IMR-90 (cell line): ENCODE data around the gene SYT2. TPM values are rescaled to one million over a fixed set of nuclear protein-coding genes. Genes with fewer than 3 reads are reported as not detected.

Experiments used
- ATAC-seq: fragments of 200-7000 bp; cut with Tn5 transposase; 2 replicates; pipeline ENCODE4 v1.9.1; 2020; ENCODE audit warnings: low read depth, mild to moderate bottlenecking, moderate library complexity
- BruUV-seq: library from RNA; stranded (reverse); fragments of 400-500 nt; replicated peaks from 2 replicates; lab custom pipeline; 2021; lab: Mats Ljungman, UMichigan
- CTCF ChIA-PET: fragments of 300-600 bp; formaldehyde crosslinking; extraction: SDS; loops from one replicate; lab custom pipeline; 2021; ENCODE audit warnings: antibody characterized with exemption; lab: Yijun Ruan, JAX
- POLR2A ChIA-PET: fragments of 300-600 bp; sonication (Branson Sonifier 250); formaldehyde crosslinking; loops from one replicate; lab custom pipeline; 2022; ENCODE audit warnings: antibody characterized with exemption; ENCODE audit not compliant: unreplicated experiment; lab: Charles Lee
- DNase-seq: peaks from one replicate; pipeline ENCODE4 v3.0.0; 2013
- H2AFZ ChIP-seq: replicated peaks from 2 replicates; pipeline ENCODE3; 2013; ENCODE audit warnings: low read length, mild to moderate bottlenecking; ENCODE audit not compliant: poor library complexity
- H2AK5ac ChIP-seq: 2 replicates; pipeline ENCODE4 v1.6.1; 2013; ENCODE audit warnings: low read depth, low read length, inconsistent platforms
- H2AK9ac ChIP-seq: replicated peaks from 2 replicates; pipeline ENCODE3; 2013; ENCODE audit warnings: mild to moderate bottlenecking, low read depth, low read length, moderate library complexity; ENCODE audit not compliant: poor library complexity
- H2BK120ac ChIP-seq: 2 replicates; pipeline ENCODE4 v1.6.1; 2013; ENCODE audit warnings: low read depth, low read length, inconsistent platforms
- H2BK15ac ChIP-seq: 3 replicates; pipeline ENCODE4 v1.6.1; 2013; ENCODE audit warnings: low read depth, low read length, inconsistent platforms
- H2BK20ac ChIP-seq: 2 replicates; pipeline ENCODE4 v1.6.1; 2013; ENCODE audit warnings: low read depth, mild to moderate bottlenecking, inconsistent platforms, low read length, moderate library complexity
- H2BK5ac ChIP-seq: 2 replicates; pipeline ENCODE4 v1.6.1; 2013; ENCODE audit warnings: mild to moderate bottlenecking, low read depth, low read length, inconsistent platforms; ENCODE audit not compliant: poor library complexity, severe bottlenecking
- H3K14ac ChIP-seq: replicated peaks from 2 replicates; pipeline ENCODE4 v1.6.1; 2013; ENCODE audit warnings: low read depth, low read length, inconsistent platforms
- H3K18ac ChIP-seq: 2 replicates; pipeline ENCODE4 v1.6.1; 2013; ENCODE audit warnings: low read depth, low read length, control low read depth
- H3K23ac ChIP-seq: 2 replicates; pipeline ENCODE4 v1.6.1; 2013; ENCODE audit warnings: low read depth, low read length, inconsistent platforms
- H3K27ac ChIP-seq: 2 replicates; pipeline ENCODE4 v1.5.1; 2013; ENCODE audit warnings: mild to moderate bottlenecking, control low read depth, low read length; ENCODE audit not compliant: insufficient read depth
- H3K27me3 ChIP-seq: 2 replicates; pipeline ENCODE4 v1.6.1; 2013; ENCODE audit warnings: low read length; ENCODE audit not compliant: control insufficient read depth, insufficient read depth
- H3K36me3 ChIP-seq: 2 replicates; pipeline ENCODE4 v1.6.1; 2013; ENCODE audit warnings: low read length, mixed read lengths; ENCODE audit not compliant: control insufficient read depth, insufficient read depth
- H3K4ac ChIP-seq: 2 replicates; pipeline ENCODE4 v1.6.1; 2013; ENCODE audit warnings: low read depth, low read length, inconsistent platforms
- H3K4me1 ChIP-seq: 2 replicates; pipeline ENCODE4 v1.6.1; 2013; ENCODE audit warnings: low read length, mixed read lengths; ENCODE audit not compliant: control insufficient read depth, insufficient read depth
- H3K4me2 ChIP-seq: 2 replicates; pipeline ENCODE4 v1.6.1; 2013; ENCODE audit warnings: low read depth, mild to moderate bottlenecking, control low read depth, low read length, moderate library complexity
- H3K4me3 ChIP-seq: 2 replicates; pipeline ENCODE4 v1.5.1; 2013; ENCODE audit warnings: low read depth, mild to moderate bottlenecking, control low read depth, low read length, moderate library complexity; ENCODE audit not compliant: insufficient read depth
- H3K56ac ChIP-seq: 2 replicates; pipeline ENCODE4 v1.6.1; 2013; ENCODE audit warnings: low read length, inconsistent platforms; ENCODE audit not compliant: insufficient read depth; ENCODE audit errors: extremely low read depth
- H3K79me1 ChIP-seq, 2 experiments: 2 replicates each; pipeline ENCODE4 v1.6.1; 2013; ENCODE audit warnings: low read length in 2 of 2, inconsistent platforms in 1 of 2, low read depth in 1 of 2
- H3K9ac ChIP-seq: 2 replicates; pipeline ENCODE4 v1.6.1; 2013; ENCODE audit warnings: low read depth, low read length, control low read depth
- H3K9me1 ChIP-seq: 2 replicates; pipeline ENCODE4 v1.6.1; 2013; ENCODE audit warnings: low read length, inconsistent platforms; ENCODE audit not compliant: insufficient read depth
- H3K9me3 ChIP-seq: 2 replicates; pipeline ENCODE4 v1.6.1; 2013; ENCODE audit warnings: low read length; ENCODE audit not compliant: control insufficient read depth, insufficient read depth
- H4K20me1 ChIP-seq: 2 replicates; pipeline ENCODE4 v1.6.1; 2013; ENCODE audit warnings: low read length, inconsistent platforms; ENCODE audit not compliant: insufficient read depth
- H4K5ac ChIP-seq: 2 replicates; pipeline ENCODE4 v1.6.1; 2013; ENCODE audit warnings: mild to moderate bottlenecking, low read depth, low read length, control low read depth
- H4K8ac ChIP-seq, 2 experiments: 2 replicates each; pipeline ENCODE4 v1.6.1; 2013; ENCODE audit warnings: low read depth in 2 of 2, low read length in 2 of 2, control low read depth in 1 of 2, inconsistent platforms in 1 of 2
- H4K91ac ChIP-seq: 2 replicates; pipeline ENCODE4 v1.6.1; 2013; ENCODE audit warnings: low read depth, low read length, inconsistent platforms; ENCODE audit not compliant: insufficient read depth
- POLR2A ChIP-seq: IDR thresholded peaks from 2 replicates; pipeline ENCODE4 v1.6.1; 2012; ENCODE audit warnings: mild to moderate bottlenecking, low read depth, low read length
- WGBS, 2 experiments: methylation state at CpG; one replicate each; pipeline versions ENCODE4 v1.1.5 to v1.1.7; 2013; ENCODE audit warnings: missing lambda C conversion rate in 2 of 2; ENCODE audit not compliant: insufficient read length in 1 of 2; ENCODE audit errors: extremely low coverage in 2 of 2; 5-methylcytosine and 5-hydroxymethylcytosine counted together
- dilution Hi-C: fragments of 300-500 bp; cut with HindIII; formaldehyde crosslinking; loops from one replicate; pipeline ENCODE4 v1.14.3; 2018; ENCODE audit warnings: low sequenced_read_pairs; ENCODE audit not compliant: unreplicated experiment
- in situ Hi-C: fragments of 300-500 bp; cut with MboI; formaldehyde crosslinking; loops from 3 replicates; pipeline ENCODE4 v1.14.3; 2019; ENCODE audit warnings: low sequenced_read_pairs, inconsistent platforms, mixed read lengths
- intact Hi-C: fragments of 100-400 bp; cut with micrococcal nuclease; formaldehyde crosslinking; loops from 2 replicates; pipeline ENCODE4 v1.10.0; 2022
- polyA plus RNA-seq, 3 experiments: library from polyadenylated mRNA; depleted of rRNA; stranded (reverse); fragments of >200 nt; gene quantifications; 2 replicates each; pipeline ENCODE4 v1.2.3, GENCODE V29; 2012; ENCODE audit warnings: low replicate concordance in 1 of 3
- total RNA-seq: library from RNA; depleted of rRNA; stranded (reverse); fragments of >200 nt; gene quantifications from 2 replicates; pipeline ENCODE4 v1.2.3, GENCODE V29; 2012
- TF ChIP-seq, protein P1 (sequence below): fragments of 150-350 bp; IDR thresholded peaks from 2 replicates; pipeline ENCODE4 v1.6.1; 2017; ENCODE audit warnings: mild to moderate bottlenecking, antibody characterized with exemption, low read length, low read depth

SYT2 gene
- total and polyA plus RNA-seq, 2 of the 4 experiments (the other 2 are of a cell fraction): under 0.01 TPM

DNA sequence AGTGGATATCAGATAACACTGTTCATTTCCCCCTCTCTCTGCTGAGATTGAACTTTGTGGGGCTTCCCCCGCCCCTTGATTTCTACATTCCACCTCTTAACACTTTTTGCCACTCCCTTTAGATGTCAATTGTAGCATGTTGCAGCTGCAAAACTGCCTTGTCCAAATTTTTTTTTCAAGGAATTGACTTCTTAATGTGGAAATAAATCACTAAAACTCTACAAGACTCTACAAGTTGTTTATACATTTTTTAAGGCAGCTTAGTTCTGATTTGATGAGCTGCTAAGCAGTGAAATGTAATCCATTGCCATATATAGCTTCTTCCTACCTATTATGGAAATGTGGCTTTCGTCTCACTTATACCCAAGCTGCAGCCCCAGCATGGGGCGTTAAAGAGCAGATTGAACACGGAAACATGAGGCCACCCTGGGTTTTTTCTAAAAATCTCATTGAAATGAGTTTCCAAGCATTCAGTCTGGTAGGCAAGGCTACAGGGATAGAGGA, 132.2 kb downstream of the SYT2 start:
- dilution Hi-C loops: no loop called here
- BruUV-seq: no TSS peak
- Histone ChIP-seq H3K23ac (peak overlapping the region; percentile 96), H4K20me1 (no peaks in the 10 kb centered on the region), H3K79me1 (peaks cover 0 to 4% of the 10 kb centered on the region in 2 experiments; a peak in 2 of 4 replicates), H3K4me2 (peak overlapping the region; percentile 73), H2AK9ac (no peak overlapping the region), H3K27me3 (no peaks in the 10 kb centered on the region), H2AFZ (peak overlapping the region; percentile 17), H3K36me3 (peaks cover 6% of the 10 kb centered on the region), H4K91ac (peak overlapping the region; percentile 99), H3K27ac (peak overlapping the region; percentile 100), H3K4ac (peak overlapping the region; percentile 99), H2BK5ac (peak overlapping the region; percentile 98), H4K5ac (peak overlapping the region; percentile 99), H3K4me1 (peaks cover 40% of the 10 kb centered on the region), H3K9me3 (no peaks in the 10 kb centered on the region), H2BK20ac (peak overlapping the region; percentile 99), H2BK15ac (peak overlapping the region; percentile 97), H3K18ac (peak overlapping the region; percentile 100), H2BK120ac (peak overlapping the region; percentile 98), H3K56ac (peak overlapping the region; percentile 98), H3K4me3 (no peak overlapping the region), H3K9ac (peak overlapping the region; percentile 97), H2AK5ac (peak overlapping the region; percentile 98), H3K9me1 (peaks cover 29% of the 10 kb centered on the region), H3K14ac (peak overlapping the region; percentile 94), H4K8ac (peak overlapping the region; percentile 87 to 98)
- intact Hi-C loops: no loop called here
- TF ChIP-seq POLR2A: 0 out of 2 replicates have a peak, but pooled peaks have one; percentile 19
- TF ChIP-seq, protein P1, sequence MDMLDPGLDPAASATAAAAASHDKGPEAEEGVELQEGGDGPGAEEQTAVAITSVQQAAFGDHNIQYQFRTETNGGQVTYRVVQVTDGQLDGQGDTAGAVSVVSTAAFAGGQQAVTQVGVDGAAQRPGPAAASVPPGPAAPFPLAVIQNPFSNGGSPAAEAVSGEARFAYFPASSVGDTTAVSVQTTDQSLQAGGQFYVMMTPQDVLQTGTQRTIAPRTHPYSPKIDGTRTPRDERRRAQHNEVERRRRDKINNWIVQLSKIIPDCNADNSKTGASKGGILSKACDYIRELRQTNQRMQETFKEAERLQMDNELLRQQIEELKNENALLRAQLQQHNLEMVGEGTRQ: no peak
- peak; percentile 87 for DNase-seq
- ChIA-PET POLR2A (interaction anchor here (0.6 kb wide), 1 partner anchor 10 kb away, joined by 4 read pairs; no protein-coding TSS in a partner anchor), CTCF (interaction anchor here (0.5 to 2.2 kb wide), 5 partner anchors 10 to 30 kb away, joined by 3 to 11 read pairs (median 4); no protein-coding TSS in a partner anchor)
- peak; percentile 76 for ATAC-seq
- in situ Hi-C loops: no loop called here
- 0% methylated on average over 2 of the region's 4 CpGs; no CpG with 5 or more reads in 1 of the 2 experiments for WGBS, 2 experiments
